Activated T-cell treated with anti-CD3 and anti-CD28 coated beads for 1 hour (primary cell): ENCODE results near the gene S100A2.
A peak's percentile ranks its signal among the peaks of the same experiment; 100 is the strongest.
"Not testable (repeated sequence)": the region's sequence is repeated elsewhere in the genome, so short reads cannot be mapped to it uniquely, and the experiment has no call there.

Experiments
- DNase-seq: peaks from one replicate; pipeline ENCODE4 v3.0.0-alpha.2; 2020; ENCODE audit warnings: low read depth

S100A2 gene

DNA sequence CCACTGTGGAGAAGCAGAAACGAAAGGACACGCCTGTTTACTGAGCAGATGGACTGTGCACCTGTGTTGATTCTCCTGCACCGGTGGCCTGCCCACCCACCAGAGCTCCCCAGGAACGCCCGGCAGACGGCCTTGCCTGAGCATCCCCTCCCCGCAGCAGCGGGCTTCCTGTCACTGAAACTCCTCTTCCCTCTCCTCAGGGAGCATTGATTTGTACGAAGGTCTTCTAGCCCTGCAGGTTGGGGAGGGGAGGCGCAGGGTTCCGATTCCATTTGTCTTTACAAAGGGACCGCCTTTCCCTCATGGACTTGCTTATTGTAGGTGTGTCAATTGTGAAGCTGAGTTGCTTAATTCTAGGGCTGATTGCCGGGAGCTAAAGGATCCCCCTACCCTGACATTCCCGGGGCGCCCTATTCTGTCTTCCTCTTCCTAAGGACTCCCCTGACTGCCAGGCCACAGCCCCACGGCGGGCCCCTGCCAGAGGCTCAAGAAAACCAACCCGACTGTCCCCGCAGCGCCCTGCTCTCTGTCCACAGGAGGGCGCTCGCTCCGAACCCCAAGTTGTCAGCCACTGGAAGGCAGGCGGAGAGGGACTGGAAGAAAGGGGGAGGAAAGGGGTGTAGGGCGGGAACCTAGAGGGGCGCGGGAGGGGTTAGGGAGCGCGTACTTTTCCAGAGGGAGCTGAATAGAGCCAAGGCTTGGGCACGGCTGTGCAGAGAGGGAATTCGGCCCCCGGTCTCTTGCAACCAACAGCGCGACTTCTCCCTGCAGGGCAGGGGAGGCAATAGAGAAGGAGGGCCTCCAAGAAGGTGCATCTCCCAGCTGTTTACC lies 32.7 kb downstream of the S100A2 start:
- DNase-seq, result peak; percentile 76

DNA sequence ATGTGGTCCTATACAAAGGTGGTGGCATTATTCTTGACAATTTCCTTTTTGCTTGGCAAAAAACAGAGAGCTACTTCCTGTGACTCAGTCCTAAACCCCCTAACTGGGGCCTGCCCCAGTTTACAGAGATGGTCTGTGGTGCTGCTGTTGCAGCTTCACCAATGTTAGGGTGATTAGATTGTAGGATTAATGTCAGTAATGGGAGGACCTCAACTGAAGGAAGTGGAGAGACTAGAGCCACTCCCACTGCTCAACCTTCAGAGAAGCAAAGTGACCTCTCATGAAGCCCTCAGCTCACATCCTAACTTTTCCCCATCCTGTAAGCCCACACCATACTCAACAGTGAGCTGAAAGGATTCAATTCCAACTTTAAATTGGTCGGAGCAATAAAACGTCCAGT lies 33.5 kb downstream of the S100A2 start:
- no peak for DNase-seq

DNA sequence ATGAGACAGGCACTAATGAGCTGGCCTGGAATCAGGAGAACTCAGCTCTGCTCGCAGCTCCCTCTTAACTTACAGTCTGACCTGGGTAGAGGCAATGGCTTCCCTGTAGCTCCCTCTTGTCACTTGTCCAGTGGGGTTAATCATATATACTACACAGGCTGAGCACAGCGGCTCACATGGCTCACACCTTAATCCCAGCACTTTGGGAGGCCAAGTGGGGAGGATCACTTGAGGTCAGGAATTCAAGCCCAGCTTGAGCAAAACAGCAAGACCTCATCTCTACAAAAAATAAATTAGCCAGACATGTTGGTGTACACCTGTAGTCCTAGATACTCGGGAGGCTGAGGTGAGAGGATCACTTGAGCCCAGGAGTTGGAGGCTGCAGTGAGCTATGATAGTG lies 34.0 kb downstream of the S100A2 start:
- DNase-seq, result no peak

DNA sequence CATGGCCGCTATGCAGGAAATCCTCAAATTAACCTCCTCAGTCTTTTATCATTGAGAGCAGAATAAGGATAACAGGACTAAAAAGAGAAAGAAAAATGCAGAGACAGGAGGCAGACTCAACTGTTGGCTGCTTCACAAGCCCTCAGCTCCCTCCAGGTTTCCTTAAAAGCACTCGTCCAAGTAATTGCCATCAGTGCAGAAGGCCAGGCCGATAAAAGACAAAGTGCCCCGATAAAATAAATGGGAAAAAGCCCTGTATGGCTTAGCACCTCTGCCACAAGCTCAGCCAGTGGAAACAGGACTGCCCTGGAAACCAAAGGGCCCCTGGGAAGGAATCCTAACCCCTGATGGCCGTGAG lies 38.0 kb downstream of the S100A2 start:
- DNase-seq, result no peak

DNA sequence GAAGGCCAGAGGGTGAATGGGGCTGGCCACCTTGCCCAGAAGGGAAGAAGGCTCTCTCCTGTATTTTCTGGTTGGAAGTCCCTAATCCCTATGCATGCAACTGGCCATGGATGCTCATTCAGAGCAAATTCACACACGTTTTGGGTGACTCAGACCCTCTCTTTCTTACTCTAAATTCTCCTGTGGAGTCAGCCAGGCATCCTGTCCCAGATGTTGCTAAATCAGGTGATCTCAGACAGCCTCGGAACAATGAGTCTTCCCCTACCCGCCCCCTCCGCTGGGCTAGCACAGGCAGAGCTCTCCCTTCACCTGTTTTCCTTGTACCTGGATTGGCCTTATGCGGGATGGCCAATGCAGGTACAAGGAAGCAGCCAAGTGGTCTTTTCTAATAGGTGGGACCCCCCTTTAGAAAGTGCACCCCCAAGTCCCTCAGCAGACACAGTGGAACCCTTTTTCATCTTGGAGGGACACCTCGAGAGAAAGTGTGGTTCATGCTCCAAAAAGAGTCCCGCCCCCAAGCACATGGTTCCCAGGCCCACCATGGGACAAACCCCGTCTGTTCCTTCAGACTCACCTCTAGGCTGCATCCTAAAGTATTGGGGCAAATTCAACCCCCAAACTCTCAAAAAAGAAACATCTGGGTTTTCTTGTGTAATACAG lies 38.5 kb downstream of the S100A2 start:
- no peak for DNase-seq

DNA sequence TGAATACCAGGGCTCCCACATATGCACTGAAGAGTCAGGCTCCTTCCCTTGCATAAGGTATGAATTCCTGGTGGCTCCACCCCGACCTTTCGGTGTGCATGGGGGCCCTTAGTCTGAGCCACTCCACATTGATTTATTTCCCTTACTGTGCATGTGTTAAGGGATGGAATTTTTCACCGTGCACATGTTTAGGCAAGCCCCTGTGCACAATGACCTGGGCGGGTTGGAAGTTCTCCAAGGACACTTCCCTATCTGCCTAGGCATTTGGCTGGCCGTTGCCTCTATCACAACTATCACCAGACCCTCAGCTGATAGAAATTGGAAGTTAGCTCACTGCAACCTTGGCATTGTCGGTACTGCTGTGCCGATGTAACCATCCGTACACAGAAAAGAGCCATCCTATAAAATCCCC lies 39.5 kb downstream of the S100A2 start:
- DNase-seq, result no peak

DNA sequence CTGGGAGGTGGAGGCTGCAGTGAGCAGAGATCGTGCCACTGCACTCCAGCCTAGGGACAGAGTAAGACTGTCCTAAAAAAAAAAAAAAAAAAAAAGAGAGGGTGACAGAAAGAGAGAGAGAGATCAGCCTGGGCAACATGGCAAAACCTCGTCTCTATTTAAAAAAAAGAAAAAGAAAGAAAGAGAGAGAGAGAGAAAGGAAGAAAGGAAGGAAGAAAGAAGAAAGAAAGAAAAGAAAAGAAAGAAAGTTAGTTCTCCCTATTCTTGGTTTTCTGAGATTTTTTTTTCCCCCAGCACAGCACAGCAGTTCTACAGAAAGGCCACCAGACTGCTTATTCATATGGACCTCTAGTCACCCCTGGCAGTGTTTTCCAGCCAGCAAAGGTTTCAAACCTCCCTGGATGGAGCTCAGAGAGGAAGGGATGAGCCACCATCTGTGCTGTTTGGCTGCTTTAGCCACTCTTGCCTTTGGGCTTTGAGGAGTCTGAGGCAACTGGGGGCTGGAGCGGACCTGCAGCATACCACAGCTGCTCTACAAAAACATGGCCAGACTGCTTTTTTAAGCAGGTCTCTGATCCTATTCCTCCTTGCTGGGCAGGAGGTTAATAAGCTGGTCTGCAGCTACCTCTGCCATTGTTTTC lies 40.4 kb downstream of the S100A2 start:
- no peak for DNase-seq

DNA sequence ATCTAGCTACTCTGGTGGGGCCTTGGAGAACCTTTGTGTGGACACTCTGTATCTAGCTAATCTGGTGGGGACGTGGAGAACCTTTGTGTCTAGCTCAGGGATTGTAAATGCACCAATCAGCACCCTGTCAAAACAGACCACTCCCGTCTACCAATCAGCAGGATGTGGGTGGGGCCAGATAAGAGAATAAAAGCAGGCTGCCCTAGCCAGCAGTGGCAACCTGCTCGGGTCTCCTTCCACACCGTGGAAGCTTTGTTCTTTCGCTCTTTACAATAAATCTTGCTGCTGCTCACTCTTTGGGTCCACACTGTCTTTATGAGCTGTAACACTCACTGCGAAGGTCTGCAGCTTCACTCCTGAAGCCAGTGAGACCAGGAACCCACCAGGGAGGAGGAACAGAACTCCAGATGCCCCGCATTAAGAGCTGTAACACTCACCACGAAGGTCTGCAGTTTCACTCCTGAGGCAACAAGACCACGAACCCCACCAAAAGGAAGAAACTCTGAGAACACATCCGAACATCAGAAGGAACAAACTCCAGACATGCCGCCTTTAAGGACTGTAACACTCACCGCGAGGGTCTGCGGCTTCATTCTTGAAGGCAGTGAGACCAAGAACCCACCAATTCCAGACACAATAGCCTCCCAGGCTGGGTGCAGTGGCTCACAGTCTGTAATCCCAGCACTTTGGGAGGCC lies 43.1 kb downstream of the S100A2 start:
- DNase-seq, result not testable (repeated sequence)

DNA sequence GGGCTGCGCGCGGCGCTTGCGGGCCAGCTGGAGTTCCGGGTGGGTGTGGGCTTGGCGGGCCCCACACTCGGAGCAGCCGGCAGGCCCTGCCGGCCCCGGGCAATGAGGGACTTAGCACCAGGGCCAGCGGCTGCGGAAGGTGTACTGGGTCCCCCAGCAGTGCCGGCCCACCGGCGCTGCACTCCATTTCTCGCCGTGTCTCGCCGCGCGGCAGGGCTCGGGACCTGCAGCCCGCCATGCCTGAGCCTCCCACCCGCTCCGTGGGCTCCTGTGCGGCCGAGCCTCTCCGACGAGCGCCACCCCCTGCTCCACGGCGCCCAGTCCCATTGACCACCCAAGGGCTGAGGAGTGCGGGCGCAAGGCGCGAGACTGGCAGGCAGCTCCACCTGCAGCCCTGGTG lies 43.8 kb downstream of the S100A2 start:
- DNase-seq, result not testable (repeated sequence)

DNA sequence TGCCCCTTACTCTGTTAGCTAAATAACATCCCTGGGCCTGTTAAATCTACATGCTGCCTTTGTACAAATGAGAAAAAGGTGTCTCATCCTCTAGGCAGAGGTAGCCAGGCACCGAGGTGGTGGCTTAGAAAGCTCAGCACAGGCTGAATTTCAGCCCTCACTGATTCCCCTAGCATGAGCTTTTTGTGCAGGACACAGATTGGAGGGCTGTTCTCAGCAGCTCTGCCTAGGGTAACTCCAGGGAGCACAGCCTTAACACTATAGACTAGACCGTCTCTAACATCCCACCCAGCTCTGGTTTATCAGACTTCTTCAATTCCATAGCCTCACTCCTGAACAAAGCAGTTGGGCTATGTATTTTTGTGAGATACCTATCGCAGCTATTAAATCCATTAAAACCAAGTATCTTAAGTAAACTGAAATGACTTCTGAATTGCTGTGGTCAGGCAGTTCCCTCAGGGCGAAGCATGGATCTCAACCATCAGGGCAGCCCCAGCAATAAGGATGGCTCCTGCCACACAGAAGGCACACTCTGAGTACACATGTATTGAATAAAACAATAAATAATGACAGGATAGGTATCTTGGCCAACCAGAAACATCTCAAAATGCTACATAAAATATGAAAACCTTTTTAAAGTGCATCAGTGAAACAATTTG lies 44.7 kb downstream of the S100A2 start:
- DNase-seq, result no peak

DNA sequence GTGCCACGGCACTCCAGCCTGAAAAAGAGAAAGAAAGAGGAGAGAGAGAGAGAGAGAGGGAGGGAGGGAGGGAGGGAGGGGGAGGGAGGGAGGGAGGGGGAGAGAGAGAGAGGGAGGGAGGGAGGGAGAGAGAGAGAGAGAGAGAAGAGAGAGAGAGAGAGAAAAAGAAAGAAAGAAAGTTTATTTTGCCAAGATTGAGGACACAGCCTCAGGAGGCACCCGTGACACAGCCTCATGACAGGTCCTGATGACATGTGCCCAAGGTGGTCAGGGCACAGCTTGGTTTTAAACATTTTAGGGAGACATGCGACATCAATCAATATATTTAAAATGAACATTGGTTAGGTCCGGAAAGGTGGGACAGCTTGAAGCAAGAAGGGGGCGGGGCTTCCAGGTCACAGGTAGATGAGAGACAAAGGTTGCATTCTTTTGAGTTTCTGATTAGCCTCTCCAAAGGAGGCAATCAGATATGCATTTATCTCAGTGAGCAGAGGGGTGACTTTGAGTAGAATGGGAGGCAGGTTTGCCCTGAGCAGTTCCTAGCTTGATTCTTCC lies 45.4 kb downstream of the S100A2 start:
- not testable (repeated sequence) for DNase-seq

DNA sequence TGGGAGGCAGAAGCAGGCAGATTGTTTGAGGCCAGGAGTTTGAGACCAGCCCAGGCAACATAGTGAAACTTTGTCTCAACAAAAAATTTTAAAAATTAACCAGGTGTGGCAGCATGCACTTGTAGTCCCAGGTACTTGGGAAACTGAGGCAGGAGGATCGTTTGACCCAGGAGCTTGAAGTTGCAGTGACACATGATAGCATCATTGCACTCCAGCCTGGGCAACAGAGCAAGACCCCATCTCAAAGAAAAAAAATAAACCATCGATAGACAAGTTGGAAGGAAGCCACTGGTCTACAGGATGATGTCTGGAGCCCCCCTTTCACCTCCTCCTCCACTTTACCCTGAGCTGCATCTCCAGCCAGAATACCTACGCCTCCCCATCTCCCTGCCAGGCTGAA lies 46.4 kb downstream of the S100A2 start:
- DNase-seq, result no peak

DNA sequence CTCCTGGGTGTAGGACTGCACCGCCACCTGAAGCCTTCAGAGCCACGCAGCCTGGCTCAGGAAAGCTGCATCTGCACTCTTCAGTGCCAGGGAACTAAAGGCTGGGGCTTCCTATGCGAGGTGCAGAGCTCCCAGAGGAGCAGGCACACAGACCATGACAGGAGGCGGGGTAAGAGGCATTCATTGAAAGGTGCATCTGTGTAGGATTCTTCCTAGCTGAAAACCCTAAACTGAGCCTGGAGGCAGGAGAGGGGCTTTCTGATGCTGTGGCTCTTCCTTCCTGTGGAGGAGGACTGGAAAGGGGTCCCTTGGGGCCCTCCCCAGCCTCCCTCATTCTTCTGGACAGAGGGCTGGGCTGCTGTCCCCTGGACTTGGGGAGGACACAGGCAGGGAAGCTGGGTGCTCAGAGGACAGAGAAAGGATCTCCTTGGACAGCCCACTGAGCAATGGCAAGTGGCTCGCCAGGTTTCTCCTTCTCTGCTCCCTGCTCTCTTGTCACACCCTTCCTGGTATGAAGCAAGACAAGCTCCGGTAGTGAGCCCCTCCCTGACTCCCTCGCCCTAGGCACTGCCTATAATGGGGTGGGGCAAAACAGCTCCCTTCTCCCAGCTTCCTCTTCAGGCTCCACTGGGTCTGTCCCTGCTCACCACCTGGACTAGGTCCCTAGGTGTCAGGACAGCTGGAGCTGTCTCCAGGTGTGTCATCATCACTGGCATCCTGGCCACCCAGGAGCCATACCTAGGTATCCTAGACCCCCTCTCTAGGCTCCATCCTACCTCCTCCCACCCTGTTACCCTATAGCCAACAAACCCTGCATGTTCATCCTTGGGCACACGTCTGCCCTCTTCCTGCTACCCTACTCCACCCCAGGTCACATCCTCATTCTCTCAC lies 49.9 kb downstream of the S100A2 start:
- no peak for DNase-seq

DNA sequence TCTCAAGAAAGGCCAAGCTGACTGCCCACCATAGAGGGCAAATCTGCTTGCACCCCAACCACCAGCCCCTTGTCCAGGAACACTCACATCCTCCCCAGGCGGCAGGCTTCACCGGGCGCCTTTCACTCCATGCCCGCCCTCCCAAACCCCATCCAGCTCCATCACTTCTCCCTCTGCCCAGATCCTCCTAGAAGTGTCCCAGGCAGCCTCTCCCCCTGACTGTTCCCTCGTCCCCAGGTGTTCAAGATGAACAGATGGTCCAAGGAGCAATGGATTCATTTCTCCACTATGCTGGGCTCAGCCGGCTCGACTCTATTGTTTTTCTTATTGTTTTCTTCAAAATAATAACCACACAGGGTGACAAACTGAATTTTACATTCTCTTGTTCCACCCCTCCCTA lies 52.0 kb downstream of the S100A2 start:
- no peak for DNase-seq

DNA sequence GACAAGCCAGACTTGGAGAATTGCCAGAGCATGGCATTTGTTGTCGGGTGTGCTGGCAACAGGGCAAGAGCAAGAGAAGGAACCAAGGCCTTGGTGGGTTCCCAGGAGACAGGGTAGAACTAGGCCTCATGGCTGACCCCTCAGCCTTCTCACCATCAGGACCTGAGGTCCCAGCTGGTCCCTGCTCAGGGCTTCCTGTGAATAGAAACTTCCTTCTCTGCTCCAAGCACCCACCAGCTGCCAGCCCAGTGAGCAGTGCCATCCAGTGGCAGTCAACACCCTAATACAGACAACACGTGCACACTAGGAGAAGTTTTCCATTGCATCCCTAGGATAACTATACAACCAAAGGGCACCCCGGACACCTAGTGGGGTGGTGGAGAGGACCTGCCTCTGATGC lies 52.6 kb downstream of the S100A2 start:
- no peak for DNase-seq
